Glomerular endothelial cell (primary cell): ENCODE data around the gene COPS7A. TPM values are rescaled to one million over a fixed set of nuclear protein-coding genes. Genes with fewer than 3 reads are reported as not detected.

Source experiments
- DNase-seq: peaks from one replicate; pipeline ENCODE4 v3.0.0-alpha.2; 2011; ENCODE audit warnings: low read depth, low spot score; ENCODE audit errors: extremely low read depth
- total RNA-seq: library from RNA; depleted of rRNA; stranded (reverse); fragments of >200 nt; gene quantifications from 2 replicates; pipeline ENCODE4 v1.2.3, GENCODE V29; 2015

COPS7A gene
- total RNA-seq: 58.8 and 72.9 TPM in 2 replicates

GRCh38 chr12:6723607-6724408, at the start of gene COPS7A:
COPS7A (plus strand) TSS chr12:6724046; CDS start chr12:6724657, 611 bp downstream.
- DNase-seq: peak; percentile 89

GRCh38 chr12:6676962-6677361, 46.9 kb upstream of the COPS7A start:
- no peak for DNase-seq

- no peak for DNase-seq
These were observed 39.2 kb upstream of the COPS7A start for GRCh38 chr12:6684609-6685008.

- DNase-seq: no peak
These were observed 38.0 kb upstream of the COPS7A start for GRCh38 chr12:6685814-6686213.

GRCh38 chr12:6688543-6688998, 35.3 kb upstream of the COPS7A start:
- no peak for DNase-seq

GRCh38 chr12:6688999-6689882, 34.6 kb upstream of the COPS7A start, which contains the start of gene ZNF384:
ZNF384 (minus strand) TSS chr12:6689375; CDS start chr12:6679520, 9,855 bp downstream.
- DNase-seq: peak; percentile 92

- DNase-seq: no peak
These were observed 32.4 kb upstream of the COPS7A start for GRCh38 chr12:6691473-6691872.

- DNase-seq: no peak
These were observed 31.0 kb upstream of the COPS7A start for GRCh38 chr12:6692888-6693287.

GRCh38 chr12:6693832-6694355, 30.0 kb upstream of the COPS7A start:
- DNase-seq: no peak

GRCh38 chr12:6694701-6695100, 29.1 kb upstream of the COPS7A start:
- DNase-seq: no peak

- no peak for DNase-seq
These were observed 28.4 kb upstream of the COPS7A start for GRCh38 chr12:6695313-6696045.

- no peak for DNase-seq
These were observed 26.9 kb upstream of the COPS7A start for GRCh38 chr12:6696690-6697583.

GRCh38 chr12:6697584-6698351, 26.1 kb upstream of the COPS7A start:
- no peak for DNase-seq

- no peak for DNase-seq
These were observed 25.3 kb upstream of the COPS7A start for GRCh38 chr12:6698352-6699046.

- DNase-seq: no peak
These were observed 24.4 kb upstream of the COPS7A start for GRCh38 chr12:6699259-6699988.

- no peak for DNase-seq
These were observed 23.7 kb upstream of the COPS7A start for GRCh38 chr12:6699989-6700645.

GRCh38 chr12:6700646-6701051, 23.2 kb upstream of the COPS7A start, which contains the start of gene PIANP:
PIANP (minus strand) TSS chr12:6700815; CDS start chr12:6698061, 2,754 bp downstream.
- no peak for DNase-seq
